ENCODE data around the gene STYXL1.

GRCh38 chr7:75948179-75948578 lies 99.6 kb downstream of the STYXL1 start:
- no peak for TF ChIP-seq CTCF (IDR thresholded peaks at IDR 0.05 in 4 of 5, conservative IDR thresholded peaks at IDR 0.05 in 1 of 5)
- TF ChIP-seq POLR2A (IDR thresholded peaks at IDR 0.05), result peak in 1 of 2 donors; percentile 6

Data from gastrocnemius medialis (tissue), 4 donors.